Measurements from ENCODE around the gene CCHCR1. TPM values are rescaled to one million over a fixed set of nuclear protein-coding genes. Genes with fewer than 3 reads are reported as not detected.
"Not testable (repeated sequence)": the region's sequence is repeated elsewhere in the genome, so short reads cannot be mapped to it uniquely, and the experiment has no call there.

CCHCR1 gene
- total RNA-seq, 4 donors from 2014 or later = 13.8 to 25.1 (median 18.7) TPM

- H3K4me1 ChIP-seq = no peaks in the 10 kb centered on the region
- H3K4me3 ChIP-seq = no peak overlapping the region
- 68 to 76% methylated on average over 5 of the region's 5 CpGs for WGBS, 2 donors
- H3K27ac ChIP-seq = no peak overlapping the region
- no peak for DNase-seq (ENCODE audit: low spot score in 2 of 2)
- TF ChIP-seq CTCF (IDR thresholded peaks at IDR 0.05) = no peak
- TF ChIP-seq POLR2A (IDR thresholded peaks at IDR 0.05) = no peak
- no peak for TF ChIP-seq EP300 (IDR thresholded peaks at IDR 0.05)
- H3K36me3 ChIP-seq = no peaks in the 10 kb centered on the region
- H3K27me3 ChIP-seq = no peaks in the 10 kb centered on the region
- H3K9me3 ChIP-seq = no peaks in the 10 kb centered on the region
These were observed 15.4 kb upstream of the CCHCR1 start for GRCh38 chr6:31172973-31173384.

GRCh38 chr6:31171931-31172905, 14.6 kb upstream of the CCHCR1 start:
- no peak overlapping the region for H3K27ac ChIP-seq
- no peak for TF ChIP-seq POLR2A (IDR thresholded peaks at IDR 0.05)
- TF ChIP-seq CTCF (IDR thresholded peaks at IDR 0.05) = no peak
- no peak for TF ChIP-seq EP300 (IDR thresholded peaks at IDR 0.05)
- no peaks in the 10 kb centered on the region for H3K36me3 ChIP-seq
- H3K4me3 ChIP-seq = no peak overlapping the region
- no peaks in the 10 kb centered on the region for H3K9me3 ChIP-seq
- DNase-seq (ENCODE audit: low spot score in 2 of 2) = no peak
- H3K4me1 ChIP-seq = no peaks in the 10 kb centered on the region
- 55 to 58% methylated on average over 15 of the region's 16 CpGs for WGBS, 2 donors
- no peaks in the 10 kb centered on the region for H3K27me3 ChIP-seq

- Histone ChIP-seq H3K4me3 (no peak overlapping the region), H3K27me3 (no peaks in the 10 kb centered on the region), H3K9me3 (no peaks in the 10 kb centered on the region), H3K27ac (no peak overlapping the region), H3K4me1 (no peaks in the 10 kb centered on the region), H3K36me3 (no peaks in the 10 kb centered on the region)
- WGBS, 2 donors = 82 to 85% methylated on average over 10 of the region's 10 CpGs
- DNase-seq (ENCODE audit: low spot score in 2 of 2) = no peak
- no peak for TF ChIP-seq EP300 (IDR thresholded peaks at IDR 0.05)
- no peak for TF ChIP-seq CTCF (IDR thresholded peaks at IDR 0.05)
- no peak for TF ChIP-seq POLR2A (IDR thresholded peaks at IDR 0.05)
These were observed 13.5 kb upstream of the CCHCR1 start for GRCh38 chr6:31170987-31171671.

GRCh38 chr6:31170600-31170881, 12.9 kb upstream of the CCHCR1 start, which contains the start of gene POU5F1:
TSS of gene POU5F1 (minus strand) at chr6:31170682. CDS start at chr6:31170620, 62 bp downstream.
- Histone ChIP-seq H3K9me3 (no peaks in the 10 kb centered on the region), H3K27ac (no peak within 1 kb of the TSS), H3K4me3 (no peak within 1 kb of the TSS), H3K4me1 (no peaks in the 10 kb centered on the region), H3K27me3 (no peaks in the 10 kb centered on the region), H3K36me3 (no peaks in the 10 kb centered on the region)
- WGBS, 2 donors = 50 to 57% methylated on average over 7 to 9 of the region's 9 CpGs
- TF ChIP-seq CTCF (IDR thresholded peaks at IDR 0.05) (no peak), POLR2A (IDR thresholded peaks at IDR 0.05) (no peak), EP300 (IDR thresholded peaks at IDR 0.05) (no peak)
- no peak for DNase-seq (ENCODE audit: low spot score in 2 of 2)

- DNase-seq (ENCODE audit: low spot score in 2 of 2); H3K9me3 ChIP-seq; H3K27ac ChIP-seq; H3K27me3 ChIP-seq; H3K4me3 ChIP-seq; H3K36me3 ChIP-seq; H3K4me1 ChIP-seq: not testable (repeated sequence)
- WGBS, 2 donors = 53 to 60% methylated on average over 17 to 23 of the region's 23 CpGs
These were observed 12.4 kb upstream of the CCHCR1 start for GRCh38 chr6:31169858-31170599.

All from tibial nerve (tissue), 4 donors.